ENCODE data around the gene CCPG1. TPM values are rescaled to one million over a fixed set of nuclear protein-coding genes. Genes with fewer than 3 reads are reported as not detected.

CCPG1 gene
- total RNA-seq, 1 donor from 2014 or later, result 56.3 TPM

GRCh38 chr15:55379095-55379494 lies 29.1 kb downstream of the CCPG1 start:
- no peak overlapping the region for H2AFZ ChIP-seq (ENCODE audit: low read depth, low read length)
- H3K4me3 ChIP-seq (ENCODE audit: insufficient read depth, low read depth, low read length), result no peak overlapping the region
- no peaks in the 10 kb centered on the region for H3K4me1 ChIP-seq (ENCODE audit: insufficient read depth, low read length)
- H3K27ac Mint-ChIP-seq (ENCODE audit: unreplicated experiment), result no peak overlapping the region
- H3K9ac ChIP-seq (ENCODE audit: low read length), result no peak overlapping the region
- DNase-seq (ENCODE audit: low read depth), result no peak
- H3K36me3 ChIP-seq (ENCODE audit: insufficient read depth, low read length), result peaks cover 10% of the 10 kb centered on the region
- no peak overlapping the region for H3K4me3 Mint-ChIP-seq (ENCODE audit: unreplicated experiment)
- peaks cover 4% of the 10 kb centered on the region for H3K9me3 Mint-ChIP-seq (ENCODE audit: unreplicated experiment)
- H3K4me1 Mint-ChIP-seq (ENCODE audit: low read depth, unreplicated experiment), result no peaks in the 10 kb centered on the region
- no peak overlapping the region for H3K27ac ChIP-seq (ENCODE audit: low read depth, low read length)
- no peaks in the 10 kb centered on the region for H3K27me3 Mint-ChIP-seq (ENCODE audit: low read depth, unreplicated experiment)
- FAIRE-seq, result no peak
- TF ChIP-seq EZH2 (IDR thresholded peaks at IDR 0.05; ENCODE audit: insufficient read depth, low read length), result no peak
- H4K20me1 ChIP-seq (ENCODE audit: insufficient read depth, low read length), result no peaks in the 10 kb centered on the region
- no peaks in the 10 kb centered on the region for H3K9me3 ChIP-seq (ENCODE audit: insufficient read depth, low read depth, low read length)
- no peaks in the 10 kb centered on the region for H3K79me2 ChIP-seq (ENCODE audit: insufficient read depth, low read length)
- peaks cover 17% of the 10 kb centered on the region for H3K36me3 Mint-ChIP-seq (ENCODE audit: low read depth, unreplicated experiment)
- H3K4me2 ChIP-seq (ENCODE audit: low read length), result no peak overlapping the region
- H3K27me3 ChIP-seq (ENCODE audit: insufficient read depth, low read length), result no peaks in the 10 kb centered on the region

GRCh38 chr15:55372701-55373440 lies 35.3 kb downstream of the CCPG1 start:
- H3K27me3 Mint-ChIP-seq (ENCODE audit: low read depth, unreplicated experiment), result no peaks in the 10 kb centered on the region
- H3K36me3 Mint-ChIP-seq (ENCODE audit: low read depth, unreplicated experiment), result peaks cover 12% of the 10 kb centered on the region
- H3K4me1 Mint-ChIP-seq (ENCODE audit: low read depth, unreplicated experiment), result no peaks in the 10 kb centered on the region
- Histone ChIP-seq H3K36me3 (ENCODE audit: insufficient read depth, low read length) (peaks cover 6% of the 10 kb centered on the region), H3K27me3 (ENCODE audit: insufficient read depth, low read length) (no peaks in the 10 kb centered on the region), H3K9me3 (ENCODE audit: insufficient read depth, low read depth, low read length) (no peaks in the 10 kb centered on the region), H3K4me2 (ENCODE audit: low read length) (no peak overlapping the region), H2AFZ (ENCODE audit: low read depth, low read length) (no peak overlapping the region), H3K79me2 (ENCODE audit: insufficient read depth, low read length) (no peaks in the 10 kb centered on the region), H3K4me1 (ENCODE audit: insufficient read depth, low read length) (no peaks in the 10 kb centered on the region), H3K9ac (ENCODE audit: low read length) (no peak overlapping the region), H3K27ac (ENCODE audit: low read depth, low read length) (no peak overlapping the region), H4K20me1 (ENCODE audit: insufficient read depth, low read length) (no peaks in the 10 kb centered on the region), H3K4me3 (ENCODE audit: insufficient read depth, low read depth, low read length) (no peak overlapping the region)
- H3K27ac Mint-ChIP-seq (ENCODE audit: unreplicated experiment), result no peak overlapping the region
- FAIRE-seq, result no peak
- no peak overlapping the region for H3K4me3 Mint-ChIP-seq (ENCODE audit: unreplicated experiment)
- TF ChIP-seq, protein P1, sequence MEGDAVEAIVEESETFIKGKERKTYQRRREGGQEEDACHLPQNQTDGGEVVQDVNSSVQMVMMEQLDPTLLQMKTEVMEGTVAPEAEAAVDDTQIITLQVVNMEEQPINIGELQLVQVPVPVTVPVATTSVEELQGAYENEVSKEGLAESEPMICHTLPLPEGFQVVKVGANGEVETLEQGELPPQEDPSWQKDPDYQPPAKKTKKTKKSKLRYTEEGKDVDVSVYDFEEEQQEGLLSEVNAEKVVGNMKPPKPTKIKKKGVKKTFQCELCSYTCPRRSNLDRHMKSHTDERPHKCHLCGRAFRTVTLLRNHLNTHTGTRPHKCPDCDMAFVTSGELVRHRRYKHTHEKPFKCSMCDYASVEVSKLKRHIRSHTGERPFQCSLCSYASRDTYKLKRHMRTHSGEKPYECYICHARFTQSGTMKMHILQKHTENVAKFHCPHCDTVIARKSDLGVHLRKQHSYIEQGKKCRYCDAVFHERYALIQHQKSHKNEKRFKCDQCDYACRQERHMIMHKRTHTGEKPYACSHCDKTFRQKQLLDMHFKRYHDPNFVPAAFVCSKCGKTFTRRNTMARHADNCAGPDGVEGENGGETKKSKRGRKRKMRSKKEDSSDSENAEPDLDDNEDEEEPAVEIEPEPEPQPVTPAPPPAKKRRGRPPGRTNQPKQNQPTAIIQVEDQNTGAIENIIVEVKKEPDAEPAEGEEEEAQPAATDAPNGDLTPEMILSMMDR (IDR thresholded peaks at IDR 0.05; ENCODE audit: insufficient read depth, low read depth, low read length), result no peak
- TF ChIP-seq EZH2 (IDR thresholded peaks at IDR 0.05; ENCODE audit: insufficient read depth, low read length), result no peak
- no peak for DNase-seq (ENCODE audit: low read depth)
- H3K9me3 Mint-ChIP-seq (ENCODE audit: unreplicated experiment), result no peaks in the 10 kb centered on the region

GRCh38 chr15:55366981-55367380 lies 41.2 kb downstream of the CCPG1 start:
- no peak for FAIRE-seq
- no peaks in the 10 kb centered on the region for H3K9me3 ChIP-seq (ENCODE audit: insufficient read depth, low read depth, low read length)
- no peak overlapping the region for H3K27ac ChIP-seq (ENCODE audit: low read depth, low read length)
- TF ChIP-seq EZH2 (IDR thresholded peaks at IDR 0.05; ENCODE audit: insufficient read depth, low read length), result no peak
- TF ChIP-seq, protein P1 (IDR thresholded peaks at IDR 0.05; ENCODE audit: insufficient read depth, low read depth, low read length), result no peak
- Mint-ChIP-seq H3K9me3 (ENCODE audit: unreplicated experiment) (no peaks in the 10 kb centered on the region), H3K27ac (ENCODE audit: unreplicated experiment) (no peak overlapping the region), H3K4me1 (ENCODE audit: low read depth, unreplicated experiment) (no peaks in the 10 kb centered on the region), H3K36me3 (ENCODE audit: low read depth, unreplicated experiment) (peaks cover 6% of the 10 kb centered on the region), H3K4me3 (ENCODE audit: unreplicated experiment) (no peak overlapping the region), H3K27me3 (ENCODE audit: low read depth, unreplicated experiment) (no peaks in the 10 kb centered on the region)
- no peak overlapping the region for H3K4me2 ChIP-seq (ENCODE audit: low read length)
- H3K9ac ChIP-seq (ENCODE audit: low read length), result no peak overlapping the region
- H3K4me1 ChIP-seq (ENCODE audit: insufficient read depth, low read length), result no peaks in the 10 kb centered on the region
- DNase-seq (ENCODE audit: low read depth), result no peak
- H3K4me3 ChIP-seq (ENCODE audit: insufficient read depth, low read depth, low read length), result no peak overlapping the region
- no peak overlapping the region for H2AFZ ChIP-seq (ENCODE audit: low read depth, low read length)
- no peaks in the 10 kb centered on the region for H4K20me1 ChIP-seq (ENCODE audit: insufficient read depth, low read length)
- H3K27me3 ChIP-seq (ENCODE audit: insufficient read depth, low read length), result no peaks in the 10 kb centered on the region
- no peaks in the 10 kb centered on the region for H3K36me3 ChIP-seq (ENCODE audit: insufficient read depth, low read length)
- no peaks in the 10 kb centered on the region for H3K79me2 ChIP-seq (ENCODE audit: insufficient read depth, low read length)

Data from astrocyte (in vitro differentiated cells and primary cell).